Aortic smooth muscle cell (primary cell): ENCODE data around the gene SLC22A13. TPM values are rescaled to one million over a fixed set of nuclear protein-coding genes. Genes with fewer than 3 reads are reported as not detected.

Source experiments
- total RNA-seq: library from RNA; depleted of rRNA; stranded (reverse); fragments of >200 nt; gene quantifications from 2 replicates; pipeline ENCODE4 v1.2.3, GENCODE V29; 2014

Gene SLC22A13, protein sequence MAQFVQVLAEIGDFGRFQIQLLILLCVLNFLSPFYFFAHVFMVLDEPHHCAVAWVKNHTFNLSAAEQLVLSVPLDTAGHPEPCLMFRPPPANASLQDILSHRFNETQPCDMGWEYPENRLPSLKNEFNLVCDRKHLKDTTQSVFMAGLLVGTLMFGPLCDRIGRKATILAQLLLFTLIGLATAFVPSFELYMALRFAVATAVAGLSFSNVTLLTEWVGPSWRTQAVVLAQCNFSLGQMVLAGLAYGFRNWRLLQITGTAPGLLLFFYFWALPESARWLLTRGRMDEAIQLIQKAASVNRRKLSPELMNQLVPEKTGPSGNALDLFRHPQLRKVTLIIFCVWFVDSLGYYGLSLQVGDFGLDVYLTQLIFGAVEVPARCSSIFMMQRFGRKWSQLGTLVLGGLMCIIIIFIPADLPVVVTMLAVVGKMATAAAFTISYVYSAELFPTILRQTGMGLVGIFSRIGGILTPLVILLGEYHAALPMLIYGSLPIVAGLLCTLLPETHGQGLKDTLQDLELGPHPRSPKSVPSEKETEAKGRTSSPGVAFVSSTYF
- 0.13 and 0.31 TPM in 2 replicates for total RNA-seq

DNA sequence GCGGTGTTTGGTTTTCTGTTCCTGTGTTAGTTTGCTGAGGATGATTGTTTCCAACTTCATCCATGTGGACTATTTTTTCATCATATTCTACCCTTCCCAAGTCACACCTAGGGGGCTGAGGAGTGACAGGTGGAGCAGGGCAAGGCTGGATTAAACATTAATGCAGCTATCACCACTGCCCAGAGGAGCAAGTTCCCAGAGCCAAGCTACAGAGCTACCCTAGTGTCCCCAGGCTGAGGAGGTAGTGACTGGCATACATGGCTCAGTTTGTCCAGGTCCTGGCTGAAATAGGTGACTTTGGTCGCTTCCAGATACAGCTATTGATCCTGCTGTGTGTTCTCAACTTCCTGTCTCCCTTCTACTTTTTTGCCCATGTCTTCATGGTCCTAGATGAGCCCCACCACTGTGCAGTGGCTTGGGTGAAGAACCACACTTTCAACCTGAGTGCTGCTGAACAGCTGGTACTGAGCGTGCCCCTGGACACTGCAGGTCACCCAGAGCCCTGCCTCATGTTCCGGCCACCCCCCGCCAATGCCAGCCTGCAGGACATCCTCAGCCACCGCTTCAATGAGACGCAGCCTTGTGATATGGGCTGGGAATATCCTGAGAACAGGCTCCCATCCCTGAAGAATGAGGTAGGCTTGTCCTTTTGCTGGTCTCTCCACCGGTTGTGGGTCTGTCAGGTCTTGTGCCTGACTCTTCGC, at the start of gene SLC22A13:
Gene SLC22A13 (plus strand): TSS at position 209 of the 704 bp plus-strand sequence. CDS start 49 bp downstream, at position 258.

DNA sequence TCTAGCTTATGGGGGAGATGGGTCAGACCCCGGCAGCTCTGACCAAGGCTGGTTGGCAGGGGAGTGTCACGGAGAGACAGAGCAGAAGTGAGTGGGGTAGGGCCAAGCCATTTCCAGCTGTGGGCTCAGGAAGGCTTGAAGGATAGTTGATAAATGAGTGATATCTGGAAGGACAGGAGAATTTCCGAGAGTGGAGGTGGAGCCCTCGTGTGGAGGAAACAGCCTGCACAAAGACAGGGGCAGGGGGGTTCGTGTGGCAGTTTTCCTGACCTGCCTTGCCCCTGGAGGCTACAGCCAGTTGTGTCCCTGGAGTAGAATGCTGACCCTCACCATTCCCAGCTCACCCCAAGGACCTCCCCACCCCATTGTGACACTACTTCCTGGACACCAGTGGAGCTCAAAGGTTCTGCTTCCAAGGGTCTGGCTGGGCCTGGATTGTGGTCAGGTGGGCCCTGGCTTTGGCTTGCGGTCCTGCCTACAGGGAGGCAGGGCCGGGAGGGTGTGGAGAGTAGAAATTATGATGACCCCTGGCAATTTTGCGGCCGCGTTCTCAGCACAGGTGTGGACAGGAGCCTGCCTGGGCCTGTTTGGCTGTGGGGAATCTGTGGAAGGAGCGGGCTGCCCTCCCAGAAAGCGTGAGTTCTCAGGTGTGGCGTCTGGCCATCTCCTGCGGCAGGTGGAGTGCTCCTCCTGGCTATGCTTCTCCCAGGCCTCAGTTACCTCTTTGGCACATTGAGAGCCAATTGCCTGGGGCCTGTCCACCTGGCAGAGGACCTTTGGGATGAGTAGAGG, 16.5 kb downstream of the SLC22A13 start, which contains the start of gene SLC22A14:
Gene SLC22A14 (plus strand): TSS at position 400 of the 792 bp plus-strand sequence. CDS start 23,733 bp downstream, outside the sequence.

Other genes with a start within 250 kb of the SLC22A13 start
- gene PLCD1, start 236.2 kb upstream of the SLC22A13 start, total RNA-seq, result 54.6 and 64.2 TPM in 2 replicates
- gene DLEC1, start 226.6 kb upstream of the SLC22A13 start, total RNA-seq, result 0.12 and 0.26 TPM in 2 replicates
- gene ACAA1, start 128.7 kb upstream of the SLC22A13 start, total RNA-seq, result 47.3 and 49.7 TPM in 2 replicates
- gene MYD88, start 127.2 kb upstream of the SLC22A13 start, total RNA-seq, result 6.2 and 9.1 TPM in 2 replicates
- gene OXSR1, start 100.3 kb upstream of the SLC22A13 start, total RNA-seq, result 32.8 and 37.1 TPM in 2 replicates
- 0.12 and 0.13 TPM in 2 replicates for gene SLC22A14, start 16.5 kb downstream of the SLC22A13 start, total RNA-seq
- 8.1 and 9.1 TPM in 2 replicates for gene XYLB, start 81.0 kb downstream of the SLC22A13 start, total RNA-seq
- 1.6 and 2.4 TPM in 2 replicates for gene ACVR2B, start 188.1 kb downstream of the SLC22A13 start, total RNA-seq
- gene EXOG, start 230.5 kb downstream of the SLC22A13 start, total RNA-seq, result 9.2 and 10.1 TPM in 2 replicates